ENCODE measurements around the gene CRMP1. TPM values are rescaled to one million over a fixed set of nuclear protein-coding genes. Genes with fewer than 3 reads are reported as not detected.

CRMP1 gene
- total RNA-seq, 4 donors from 2014 or later: 0.63 to 3.0 (median 0.81) TPM; not detected in 1

DNA sequence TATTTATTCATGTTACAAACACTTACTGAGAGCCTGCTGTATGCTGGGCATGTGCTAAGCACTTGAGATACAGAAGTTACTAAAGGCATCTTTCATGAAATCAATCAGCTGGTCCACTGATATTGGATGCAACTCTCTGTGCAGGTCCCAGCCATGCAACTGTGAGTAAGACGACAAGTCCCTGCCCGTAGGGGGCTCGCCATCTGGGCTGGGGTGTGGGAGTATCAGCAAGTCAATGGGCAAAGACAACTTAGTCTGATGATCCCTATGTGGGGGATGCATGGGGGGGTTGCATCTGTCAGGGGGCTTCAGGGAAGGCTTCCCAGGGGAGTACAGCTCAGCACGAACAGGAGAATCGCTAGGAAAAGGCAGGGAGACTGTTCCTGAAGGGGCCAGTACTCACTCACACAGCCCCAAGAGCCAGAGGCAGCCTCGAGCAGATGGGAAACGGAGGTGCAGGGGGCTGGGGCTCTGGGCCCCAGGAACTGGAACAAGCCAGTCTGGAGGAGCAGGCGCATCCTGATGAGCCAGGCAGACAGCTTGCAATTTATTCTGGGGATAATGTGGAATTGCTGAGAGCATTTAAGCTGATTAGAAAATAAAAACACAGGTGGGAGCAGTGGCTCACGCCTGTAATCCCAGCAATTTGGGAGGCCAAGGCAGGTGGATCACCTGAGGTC lies 40.2 kb downstream of the CRMP1 start:
- intact Hi-C loops (cut with DNase I): no loop called here
- no peak for DNase-seq
- no peaks in the 10 kb centered on the region for H3K4me1 ChIP-seq
- no peak for TF ChIP-seq CTCF (IDR thresholded peaks at IDR 0.05)
- TF ChIP-seq POLR2A (IDR thresholded peaks at IDR 0.05): no peak
- no peaks in the 10 kb centered on the region for H3K9me3 ChIP-seq
- H3K27me3 ChIP-seq: no peaks in the 10 kb centered on the region
- H3K27ac ChIP-seq: no peak overlapping the region
- H3K36me3 ChIP-seq: no peaks in the 10 kb centered on the region
- WGBS, 2 donors: 72 to 83% methylated on average over 9 of the region's 9 CpGs
- no peak overlapping the region for H3K4me3 ChIP-seq (replicated peaks in 1 of 3)

- Histone ChIP-seq H3K4me3 (replicated peaks in 1 of 3) (no peak overlapping the region), H3K27ac (no peak overlapping the region), H3K4me1 (no peaks in the 10 kb centered on the region), H3K36me3 (no peaks in the 10 kb centered on the region), H3K9me3 (no peaks in the 10 kb centered on the region), H3K27me3 (no peaks in the 10 kb centered on the region)
- 76 to 81% methylated on average over 4 of the region's 4 CpGs for WGBS, 2 donors
- intact Hi-C loops (cut with DNase I): no loop called here
- no peak for TF ChIP-seq CTCF (IDR thresholded peaks at IDR 0.05)
- no peak for TF ChIP-seq POLR2A (IDR thresholded peaks at IDR 0.05)
- no peak for DNase-seq
Measured at GRCh38 chr4:5851637-5852301, 41.1 kb downstream of the CRMP1 start.

DNA sequence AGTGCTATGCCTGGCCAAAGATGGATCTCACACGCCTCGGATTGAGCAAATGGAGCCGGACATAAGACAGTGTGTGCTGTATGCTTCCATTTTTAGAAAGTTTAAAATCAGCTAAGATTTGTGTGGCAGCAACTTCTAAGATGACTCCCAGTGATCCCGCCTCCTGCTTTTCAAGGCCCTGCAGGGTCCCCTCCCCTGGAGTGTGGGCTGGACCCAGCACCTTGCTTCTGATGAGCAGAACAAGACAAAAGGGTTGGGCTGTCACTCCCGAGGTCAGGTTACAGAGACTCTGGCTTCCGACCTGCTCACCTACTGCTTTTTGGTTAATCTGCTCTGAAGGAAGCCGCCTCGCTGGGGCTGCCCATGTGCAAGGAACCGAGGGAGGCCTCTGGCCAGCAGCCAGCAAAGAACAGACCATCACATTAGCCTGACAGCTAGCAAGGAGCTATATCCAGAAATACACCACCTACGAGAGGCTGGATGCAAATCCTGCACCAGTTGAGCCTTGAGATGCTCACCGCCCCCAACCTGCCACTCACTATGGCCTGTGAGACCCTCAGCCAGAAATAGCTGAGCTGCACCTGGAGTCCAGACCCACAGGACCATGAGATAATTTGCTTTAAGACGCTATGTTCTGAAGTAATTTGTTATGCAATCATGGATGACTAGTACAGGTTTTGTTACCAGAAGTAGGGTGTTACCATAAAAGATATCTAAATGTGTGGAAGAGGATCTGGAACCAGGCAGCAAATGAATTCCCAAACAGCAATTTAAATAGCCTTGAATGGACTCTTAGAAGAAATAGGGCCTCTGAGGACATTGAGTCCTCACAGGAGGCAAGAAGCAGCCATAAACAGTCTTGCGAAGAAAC lies 47.6 kb downstream of the CRMP1 start:
- no peaks in the 10 kb centered on the region for H3K36me3 ChIP-seq
- no peak overlapping the region for H3K27ac ChIP-seq
- 59 to 61% methylated on average over 10 to 13 of the region's 13 CpGs for WGBS, 2 donors
- H3K9me3 ChIP-seq: no peaks in the 10 kb centered on the region
- no peak overlapping the region for H3K4me3 ChIP-seq (replicated peaks in 1 of 3)
- TF ChIP-seq CTCF (IDR thresholded peaks at IDR 0.05): no peak
- TF ChIP-seq POLR2A (IDR thresholded peaks at IDR 0.05): no peak
- H3K27me3 ChIP-seq: no peaks in the 10 kb centered on the region
- intact Hi-C loops (cut with DNase I): no loop called here
- H3K4me1 ChIP-seq: peaks cover 0 to 2% of the 10 kb centered on the region in 2 donors
- DNase-seq: no peak

DNA sequence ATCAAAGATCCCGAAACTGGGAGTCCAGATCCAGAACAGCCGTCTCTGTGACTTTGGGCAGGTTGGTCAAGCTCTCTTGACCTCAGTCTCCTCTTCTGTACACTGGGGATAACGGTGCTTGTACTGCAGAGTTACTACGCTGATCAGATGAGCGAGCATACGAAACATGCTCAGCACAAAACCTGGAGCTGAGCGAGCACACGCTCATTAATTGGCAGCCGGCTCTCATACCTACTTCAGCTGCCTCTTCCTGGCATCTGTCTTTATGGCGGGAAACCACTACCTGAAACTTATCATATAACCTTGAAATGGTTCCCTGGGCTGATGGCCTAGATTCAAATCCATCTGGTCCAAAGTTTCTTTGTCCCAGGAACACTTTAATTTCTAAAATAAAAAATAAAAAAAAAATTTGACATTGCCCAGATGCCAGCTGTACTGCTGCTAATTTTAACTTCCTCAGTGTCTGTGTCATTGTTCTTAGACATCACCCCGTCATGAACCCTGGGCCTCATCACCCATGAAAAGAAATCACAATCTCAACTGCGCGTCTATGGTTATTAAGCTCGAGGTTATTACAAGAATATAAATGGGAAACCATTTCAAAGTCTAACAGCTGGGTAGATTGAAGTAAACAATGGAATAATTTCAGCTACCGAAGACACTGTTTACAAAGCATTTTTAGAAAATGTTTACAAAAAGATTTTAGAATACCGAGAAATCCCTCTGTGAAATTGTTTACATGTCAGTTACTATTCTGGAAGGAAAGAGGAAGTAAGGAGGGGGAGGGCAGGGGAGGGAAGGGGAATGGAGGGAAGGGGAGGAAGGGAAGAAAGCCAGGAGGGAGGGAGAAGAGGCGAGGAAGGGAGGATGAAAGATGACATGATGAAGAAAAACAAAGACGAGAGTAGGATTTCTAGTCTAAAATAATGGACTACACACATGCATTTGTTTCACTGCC lies 49.0 kb downstream of the CRMP1 start:
- intact Hi-C loops (cut with DNase I): no loop called here
- TF ChIP-seq POLR2A (IDR thresholded peaks at IDR 0.05) (no peak), CTCF (IDR thresholded peaks at IDR 0.05) (no peak)
- DNase-seq: no peak
- Histone ChIP-seq H3K36me3 (no peaks in the 10 kb centered on the region), H3K27ac (no peak overlapping the region), H3K4me1 (peaks cover 0 to 3% of the 10 kb centered on the region in 2 donors), H3K4me3 (replicated peaks in 1 of 3) (no peak overlapping the region), H3K9me3 (no peaks in the 10 kb centered on the region), H3K27me3 (no peaks in the 10 kb centered on the region)
- WGBS, 2 donors: 61 to 71% methylated on average over 18 of the region's 18 CpGs

Data from thyroid gland (tissue), 4 donors.